IPS-NIHi7 (cell line): ENCODE data around the gene LRFN2.
A peak's percentile ranks its signal among the peaks of the same experiment; 100 is the strongest.

Experiments
- DNase-seq: peaks from one replicate; pipeline ENCODE4 v3.0.0; 2012; ENCODE audit warnings: mixed read lengths; ENCODE audit errors: extremely low spot score

The LRFN2 gene

GRCh38 chr6:40587240-40588069 lies at the start of gene LRFN2:
Gene LRFN2, minus strand, starts transcription at chr6:40587364.
- peak; percentile 85 for DNase-seq

- DNase-seq, result no peak
These were observed 47.3 kb upstream of the LRFN2 start for GRCh38 chr6:40634429-40634828.

GRCh38 chr6:40631744-40632143 lies 44.6 kb upstream of the LRFN2 start:
- DNase-seq, result no peak

GRCh38 chr6:40630488-40630887 lies 43.3 kb upstream of the LRFN2 start:
- no peak for DNase-seq

GRCh38 chr6:40630051-40630450 lies 42.9 kb upstream of the LRFN2 start:
- DNase-seq, result no peak

- DNase-seq, result no peak
These were observed 42.3 kb upstream of the LRFN2 start for GRCh38 chr6:40629463-40629862.

GRCh38 chr6:40627316-40627715 lies 40.2 kb upstream of the LRFN2 start:
- no peak for DNase-seq

GRCh38 chr6:40626886-40627285 lies 39.7 kb upstream of the LRFN2 start:
- no peak for DNase-seq

GRCh38 chr6:40623932-40624331 lies 36.8 kb upstream of the LRFN2 start:
- DNase-seq, result no peak

GRCh38 chr6:40623178-40623577 lies 36.0 kb upstream of the LRFN2 start:
- DNase-seq, result no peak

- DNase-seq, result no peak
These were observed 33.5 kb upstream of the LRFN2 start for GRCh38 chr6:40620574-40621240.

GRCh38 chr6:40614671-40615070 lies 27.5 kb upstream of the LRFN2 start:
- DNase-seq, result no peak

- no peak for DNase-seq
These were observed 24.7 kb upstream of the LRFN2 start for GRCh38 chr6:40611912-40612311.

GRCh38 chr6:40611434-40611833 lies 24.3 kb upstream of the LRFN2 start:
- no peak for DNase-seq

- DNase-seq, result no peak
These were observed 23.1 kb upstream of the LRFN2 start for GRCh38 chr6:40610229-40610628.

GRCh38 chr6:40606981-40607380 lies 19.8 kb upstream of the LRFN2 start:
- DNase-seq, result no peak

GRCh38 chr6:40606526-40606925 lies 19.4 kb upstream of the LRFN2 start:
- DNase-seq, result no peak

- DNase-seq, result no peak
These were observed 16.9 kb upstream of the LRFN2 start for GRCh38 chr6:40604082-40604481.

- peak; percentile 68 for DNase-seq
These were observed 12.4 kb upstream of the LRFN2 start for GRCh38 chr6:40599555-40599954.

- DNase-seq, result no peak
These were observed 11.4 kb upstream of the LRFN2 start for GRCh38 chr6:40598516-40598915.

GRCh38 chr6:40597301-40597700 lies 10.1 kb upstream of the LRFN2 start:
- DNase-seq, result no peak

GRCh38 chr6:40588480-40588879 lies 1.3 kb upstream of the LRFN2 start:
- no peak for DNase-seq

GRCh38 chr6:40588070-40588384 lies 863 bp upstream of the LRFN2 start:
- DNase-seq, result no peak
